Heart right ventricle (tissue), 16 donors: ENCODE measurements around the gene TFF3. TPM values are rescaled to one million over a fixed set of nuclear protein-coding genes. Genes with fewer than 3 reads are reported as not detected.

Experiments
- ATAC-seq, 8 donors: fragments of 200-7000 bp; cut with Tn5 transposase; one replicate each; pipeline ENCODE4 v1.9.1; 2020; ENCODE audit warnings: mild to moderate bottlenecking in 8 of 8, moderate library complexity in 8 of 8, moderate number of reproducible peaks in 1 of 8
- DNase-seq, 2 donors: peaks; one replicate each; pipeline ENCODE4 v3.0.0-alpha.2; 2020
- H3K27ac ChIP-seq, 10 donors: fragments of 200-600 bp; sonication (generic) in 2 of 10; one replicate each; pipeline versions ENCODE4 v1.5.0 to v1.8.0; 2020 to 2022; ENCODE audit warnings: mild to moderate bottlenecking in 3 of 10
- H3K27me3 ChIP-seq, 7 donors: fragments of 200-600 bp; one replicate each; pipeline ENCODE4 v1.8.0; 2021 to 2022; ENCODE audit warnings: mild to moderate bottlenecking in 2 of 7
- H3K36me3 ChIP-seq, 9 donors: fragments of 200-600 bp; sonication (generic) in 1 of 9; one replicate each; pipeline versions ENCODE4 v1.5.0 to v1.8.0; 2020 to 2022; ENCODE audit warnings: mild to moderate bottlenecking in 2 of 9
- H3K4me1 ChIP-seq, 9 donors: fragments of 200-600 bp; sonication (generic) in 1 of 9; one replicate each; pipeline versions ENCODE4 v1.5.0 to v1.8.0; 2020 to 2022; ENCODE audit warnings: mild to moderate bottlenecking in 4 of 9
- H3K4me3 ChIP-seq, 10 donors: fragments of 200-600 bp; sonication (generic) in 2 of 10; one replicate each; pipeline versions ENCODE4 v1.5.0 to v1.8.0; 2020 to 2022; ENCODE audit warnings: mild to moderate bottlenecking in 7 of 10, moderate library complexity in 2 of 10
- H3K9me3 ChIP-seq, 11 donors: fragments of 200-600 bp in 10 of 11; sonication (generic) in 2 of 11; one replicate each; pipeline versions ENCODE4 v1.5.0 to v1.8.0; 2013 to 2022; ENCODE audit warnings: mild to moderate bottlenecking in 2 of 11, control low read depth in 1 of 11, moderate library complexity in 1 of 11
- WGBS, 2 donors: extraction: QIAGEN DNeasy Blood & Tissue Kit; methylation state at CpG; one replicate each; pipeline ENCODE4 v1.1.7; 2013; ENCODE audit warnings: inconsistent platforms in 1 of 2; 5-methylcytosine and 5-hydroxymethylcytosine counted together
- intact Hi-C, 10 donors: fragments of 100-400 bp; cut with DNase I; formaldehyde crosslinking; loops; one replicate each; pipeline versions ENCODE4 v1.11.1 to v1.14.2; 2022
- polyA plus RNA-seq, 2 donors: library from polyadenylated mRNA; stranded (reverse); fragments of 200-250 nt; gene quantifications; one replicate each; pipeline ENCODE4 v1.2.3, GENCODE V29; 2013
- total RNA-seq, 10 donors: library from RNA; stranded (reverse); fragmentation: NEBNext Ultra II Directional in 3 of 10; extraction: Animal tissue kit (Norgen Biotek cat#: 25700) in 3 of 10; gene quantifications; one replicate each; pipeline versions ENCODE4 v1.2.1 to v1.2.4, GENCODE V29; 2021 to 2023
- TF ChIP-seq, protein P1 (sequence below), 9 donors: fragments of 200-600 bp; sonication (generic) in 2 of 9; IDR thresholded peaks; one replicate each; pipeline versions ENCODE4 v1.5.0 to v1.8.0; 2021 to 2022; ENCODE audit warnings: antibody characterized with exemption in 9 of 9, mild to moderate bottlenecking in 5 of 9, moderate library complexity in 1 of 9
- donor health status: Arrhythmogenic right ventricular cardiomyopathy.
- donor health status: ischemic (EF 13 %, LVEDD 7.1; RV severe dilation, severe dysfunction).
- donor health status: healthy with polysubstance abuse.
- donor health status: DM: no; HTN: yes; CAD: no.
- donor health status: DM: no; HTN: no; CAD: no.
- donor health status: ischemic (EF 25% LVEDD 6.9; RV normal size, moderate dysfunction).
- donor health status: ischemic (EF 25% LVEDD 5.7; RV mildly dilated, moderate dysfunction).
- donor health status: healthy.
- donor health status: DM: yes; HTN: yes; CAD: no.
- donor health status: Ischemic cardiomyopathy.
- donor health status: ischemic (EF 35%, LVEDD 5.7; RV mildly dilated, moderate dysfunction).
- donor health status: nonischemic (EF 11% LVEDD 7.7; RV severe dilation, severe dysfunction).
- donor health status: DM: yes; HTN: yes; CAD: no.
- donor health status: PGD.
- donor health status: ischemic (EF 29% LVEDD 5.4; RV normal size, mild dysfunction).
- donor health status: nonischemic (EF 23%, LVEDD 6.1; RV moderate dilation, normal function).

The TFF3 gene
- total and polyA plus RNA-seq, 12 donors = 0.90 to 7.9 (median 2.7) TPM

DNA sequence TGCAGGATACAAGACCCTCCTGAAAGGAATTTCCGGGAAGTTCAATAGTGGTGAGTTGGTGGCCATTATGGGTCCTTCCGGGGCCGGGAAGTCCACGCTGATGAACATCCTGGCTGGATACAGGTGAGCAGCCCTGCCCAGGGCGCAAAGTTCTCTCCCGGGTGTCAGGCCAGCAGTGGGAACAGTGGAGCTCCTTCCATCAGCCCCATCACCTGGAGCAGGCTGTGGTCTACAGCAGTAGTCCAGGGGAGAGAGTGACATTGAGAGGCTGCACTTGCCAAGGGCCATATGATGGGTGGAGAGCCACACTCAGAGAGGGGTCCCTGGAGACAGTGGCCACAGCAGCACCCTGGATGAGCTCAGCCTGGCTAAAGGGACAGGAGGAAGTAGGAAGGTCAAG lies 44.1 kb downstream of the TFF3 start:
- DNase-seq (no peak), ATAC-seq (no peak)
- Histone ChIP-seq H3K36me3 (peaks cover 0 to 44% (median 0%) of the 10 kb centered on the region in 9 donors), H3K4me3 (no peak overlapping the region), H3K27me3 (no peaks in the 10 kb centered on the region), H3K27ac (no peak overlapping the region), H3K9me3 (no peaks in the 10 kb centered on the region), H3K4me1 (peaks cover 0 to 14% (median 4%) of the 10 kb centered on the region in 9 donors)
- WGBS, 2 donors = 88 to 95% methylated on average over 6 of the region's 6 CpGs
- TF ChIP-seq, protein P1, sequence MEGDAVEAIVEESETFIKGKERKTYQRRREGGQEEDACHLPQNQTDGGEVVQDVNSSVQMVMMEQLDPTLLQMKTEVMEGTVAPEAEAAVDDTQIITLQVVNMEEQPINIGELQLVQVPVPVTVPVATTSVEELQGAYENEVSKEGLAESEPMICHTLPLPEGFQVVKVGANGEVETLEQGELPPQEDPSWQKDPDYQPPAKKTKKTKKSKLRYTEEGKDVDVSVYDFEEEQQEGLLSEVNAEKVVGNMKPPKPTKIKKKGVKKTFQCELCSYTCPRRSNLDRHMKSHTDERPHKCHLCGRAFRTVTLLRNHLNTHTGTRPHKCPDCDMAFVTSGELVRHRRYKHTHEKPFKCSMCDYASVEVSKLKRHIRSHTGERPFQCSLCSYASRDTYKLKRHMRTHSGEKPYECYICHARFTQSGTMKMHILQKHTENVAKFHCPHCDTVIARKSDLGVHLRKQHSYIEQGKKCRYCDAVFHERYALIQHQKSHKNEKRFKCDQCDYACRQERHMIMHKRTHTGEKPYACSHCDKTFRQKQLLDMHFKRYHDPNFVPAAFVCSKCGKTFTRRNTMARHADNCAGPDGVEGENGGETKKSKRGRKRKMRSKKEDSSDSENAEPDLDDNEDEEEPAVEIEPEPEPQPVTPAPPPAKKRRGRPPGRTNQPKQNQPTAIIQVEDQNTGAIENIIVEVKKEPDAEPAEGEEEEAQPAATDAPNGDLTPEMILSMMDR (IDR thresholded peaks at IDR 0.05) = no peak
- intact Hi-C loops = no loop called here

DNA sequence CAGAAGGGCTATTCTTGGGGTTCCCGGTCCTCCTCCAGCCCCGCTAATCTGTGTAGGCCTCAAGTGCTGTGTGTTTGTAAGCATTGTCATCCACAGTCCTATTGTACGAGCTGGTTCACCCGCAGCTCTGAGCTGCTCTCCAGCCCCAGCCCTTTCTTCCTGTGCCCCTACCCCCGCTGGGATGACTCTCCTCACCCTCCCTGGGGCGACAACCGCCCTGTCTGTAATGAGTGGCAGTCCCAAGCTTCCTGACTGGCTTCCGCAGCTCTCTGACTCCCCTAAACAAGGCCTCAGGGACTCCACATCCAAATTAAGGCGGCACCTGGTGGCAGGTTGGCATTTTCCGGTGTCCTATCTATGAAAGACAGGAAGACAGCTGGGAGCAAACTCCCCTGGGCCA lies 45.8 kb downstream of the TFF3 start:
- TF ChIP-seq, protein P1 (IDR thresholded peaks at IDR 0.05) = no peak
- H3K27me3 ChIP-seq = no peaks in the 10 kb centered on the region
- H3K9me3 ChIP-seq = no peaks in the 10 kb centered on the region
- H3K36me3 ChIP-seq = peaks cover 0 to 30% (median 0%) of the 10 kb centered on the region in 9 donors
- WGBS, 2 donors = 79 to 84% methylated on average over 10 of the region's 10 CpGs
- H3K27ac ChIP-seq = no peak overlapping the region
- ATAC-seq = peak in 1 of 8 donors; percentile 17
- intact Hi-C loops = no loop called here
- H3K4me1 ChIP-seq = peaks cover 0 to 14% (median 4%) of the 10 kb centered on the region in 9 donors
- DNase-seq = no peak
- H3K4me3 ChIP-seq = no peak overlapping the region

DNA sequence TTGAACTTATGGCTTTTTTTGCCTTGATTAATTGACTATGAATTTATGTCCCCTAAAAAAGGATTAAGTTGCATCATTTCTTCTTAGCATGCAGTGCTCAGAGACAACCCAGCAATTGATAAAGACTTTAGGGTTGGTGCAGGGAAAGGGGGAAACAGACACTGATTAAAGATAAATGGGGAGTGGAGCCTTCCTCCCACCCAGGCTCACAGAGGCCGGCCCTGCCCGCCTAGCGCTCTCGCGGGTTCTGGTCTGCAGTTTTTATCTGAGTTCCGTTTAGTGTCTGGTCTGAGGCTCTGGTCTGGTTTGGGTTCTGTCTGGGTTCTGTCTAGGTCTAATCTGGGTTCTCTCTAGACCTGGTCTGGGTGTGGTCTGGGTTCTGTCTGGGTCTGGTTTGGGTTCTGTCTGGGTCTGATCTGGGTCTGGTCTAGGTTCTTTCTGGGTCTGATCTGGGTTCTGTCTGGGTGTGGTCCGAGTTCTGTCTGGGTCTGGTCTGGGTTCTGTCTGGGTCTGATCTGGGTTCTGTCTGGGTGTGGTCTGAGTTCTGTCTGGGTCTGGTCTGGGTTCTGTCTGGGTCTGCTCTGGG lies 48.1 kb downstream of the TFF3 start:
- TF ChIP-seq, protein P1 (IDR thresholded peaks at IDR 0.05) = no peak
- Histone ChIP-seq H3K27ac (no peak overlapping the region), H3K36me3 (peaks cover 0 to 11% (median 0%) of the 10 kb centered on the region in 9 donors), H3K4me3 (no peak overlapping the region), H3K27me3 (no peaks in the 10 kb centered on the region), H3K9me3 (no peaks in the 10 kb centered on the region), H3K4me1 (peaks cover 4 to 36% (median 25%) of the 10 kb centered on the region in 9 donors)
- ATAC-seq (no peak), DNase-seq (no peak)
- WGBS, 2 donors = 71 to 83% methylated on average over 7 of the region's 7 CpGs
- intact Hi-C loops = no loop called here

DNA sequence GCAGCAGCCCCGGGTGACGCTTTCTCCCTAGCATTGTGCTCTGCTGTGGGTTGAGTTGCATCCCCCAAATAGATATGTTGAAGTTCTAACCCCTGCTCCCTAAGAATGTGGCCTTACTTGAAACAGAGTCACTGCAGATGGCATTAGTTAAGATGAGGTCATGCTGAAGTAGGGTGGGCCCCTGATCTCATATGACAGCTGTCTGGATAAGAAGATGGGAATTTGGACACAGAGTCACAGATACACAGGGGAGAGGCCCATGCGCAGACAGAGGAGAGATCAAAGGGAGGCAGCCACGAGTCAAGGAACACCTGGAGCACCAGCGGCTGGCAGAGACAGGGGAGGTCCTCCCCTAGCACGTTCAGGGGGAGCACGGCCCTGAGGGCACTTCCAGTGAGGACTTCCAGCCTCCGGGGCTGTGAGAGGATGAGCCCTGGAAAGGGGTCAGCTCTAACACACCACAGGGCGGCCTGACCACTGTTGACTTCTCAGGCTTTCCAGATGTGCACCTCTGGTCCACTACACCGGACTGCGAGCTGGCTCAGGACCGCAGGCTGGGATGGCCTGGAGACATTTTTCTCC lies 49.9 kb downstream of the TFF3 start:
- TF ChIP-seq, protein P1 (IDR thresholded peaks at IDR 0.05) = no peak
- H3K4me1 ChIP-seq = peaks cover 7 to 50% (median 34%) of the 10 kb centered on the region in 9 donors

More for the DNA sequence above, 49.9 kb downstream of the TFF3 start:
- peaks cover 0 to 3% (median 0%) of the 10 kb centered on the region in 9 donors for H3K36me3 ChIP-seq
- DNase-seq (no peak), ATAC-seq (no peak)
- no peaks in the 10 kb centered on the region for H3K27me3 ChIP-seq
- no peak overlapping the region for H3K27ac ChIP-seq
- WGBS, 2 donors = 79% methylated on average over 12 of the region's 12 CpGs
- H3K4me3 ChIP-seq = no peak overlapping the region
- no peaks in the 10 kb centered on the region for H3K9me3 ChIP-seq
- intact Hi-C loops = no loop called here
